ENCODE data around the gene OSBPL3.

DNA sequence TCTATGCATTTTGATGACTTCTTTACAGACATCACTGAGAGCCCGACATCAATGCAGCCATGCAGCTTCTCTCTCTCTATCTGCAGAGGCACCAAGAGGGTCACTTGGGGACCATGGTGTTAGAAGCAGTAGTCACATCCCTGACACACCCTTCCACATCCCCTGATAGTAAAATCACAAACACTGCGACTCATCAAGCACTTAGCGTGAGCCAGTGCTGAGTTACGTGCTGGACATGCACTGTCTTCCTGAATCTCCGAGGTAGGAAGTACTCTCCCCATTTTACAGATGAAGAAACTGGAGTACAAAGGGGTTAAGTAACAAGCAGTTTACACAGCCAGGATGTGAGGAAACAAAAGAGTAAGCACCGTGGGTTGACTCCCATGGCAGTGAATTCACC, 109.2 kb downstream of the OSBPL3 start:
- TF ChIP-seq, protein P1, sequence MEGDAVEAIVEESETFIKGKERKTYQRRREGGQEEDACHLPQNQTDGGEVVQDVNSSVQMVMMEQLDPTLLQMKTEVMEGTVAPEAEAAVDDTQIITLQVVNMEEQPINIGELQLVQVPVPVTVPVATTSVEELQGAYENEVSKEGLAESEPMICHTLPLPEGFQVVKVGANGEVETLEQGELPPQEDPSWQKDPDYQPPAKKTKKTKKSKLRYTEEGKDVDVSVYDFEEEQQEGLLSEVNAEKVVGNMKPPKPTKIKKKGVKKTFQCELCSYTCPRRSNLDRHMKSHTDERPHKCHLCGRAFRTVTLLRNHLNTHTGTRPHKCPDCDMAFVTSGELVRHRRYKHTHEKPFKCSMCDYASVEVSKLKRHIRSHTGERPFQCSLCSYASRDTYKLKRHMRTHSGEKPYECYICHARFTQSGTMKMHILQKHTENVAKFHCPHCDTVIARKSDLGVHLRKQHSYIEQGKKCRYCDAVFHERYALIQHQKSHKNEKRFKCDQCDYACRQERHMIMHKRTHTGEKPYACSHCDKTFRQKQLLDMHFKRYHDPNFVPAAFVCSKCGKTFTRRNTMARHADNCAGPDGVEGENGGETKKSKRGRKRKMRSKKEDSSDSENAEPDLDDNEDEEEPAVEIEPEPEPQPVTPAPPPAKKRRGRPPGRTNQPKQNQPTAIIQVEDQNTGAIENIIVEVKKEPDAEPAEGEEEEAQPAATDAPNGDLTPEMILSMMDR (conservative IDR thresholded peaks at IDR 0.05 in 1 of 2, IDR thresholded peaks at IDR 0.05 in 1 of 2; ENCODE audit: low read depth in 1 of 2, low read length in 2 of 2), result no peak
- TF ChIP-seq EZH2 (IDR thresholded peaks at IDR 0.05; ENCODE audit: low read length, missing control alignments), result no peak

All from fibroblast of lung (primary cell).